ENCODE results near the gene CFB. TPM values are rescaled to one million over a fixed set of nuclear protein-coding genes. Genes with fewer than 3 reads are reported as not detected.

Gene CFB
- total and polyA plus RNA-seq, 2 of the 13 experiments (the other 11 are each of a cell fraction or from before 2014, with no cell fraction given) = 171 to 513 TPM

DNA sequence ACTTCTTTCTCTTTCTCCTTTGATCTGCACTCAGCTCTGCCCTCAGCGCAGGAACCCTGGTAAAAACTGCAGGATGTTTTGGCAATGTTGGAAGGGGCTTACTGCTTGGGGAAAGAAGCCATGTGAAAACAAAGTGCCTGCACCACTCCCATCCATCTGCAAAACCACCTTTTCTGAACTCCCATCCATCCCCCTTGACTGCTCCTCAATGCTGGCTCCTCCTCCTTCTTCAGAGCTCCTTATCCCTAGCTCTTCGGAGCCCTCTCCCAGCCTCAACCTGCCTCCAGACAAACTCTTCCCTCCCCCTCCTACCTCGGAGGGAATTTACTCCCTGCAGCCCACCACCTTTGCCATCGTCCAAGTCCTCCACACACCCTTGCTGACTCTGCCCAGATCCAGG is 39.8 kb upstream of the CFB start:
- CTCF ChIA-PET (ENCODE audit: low intra/inter-chr PET ratio, low total read pairs) = no interaction called here
- ATAC-seq (no peak), FAIRE-seq (no peak), DNase-seq (ENCODE audit: low spot score) (no peak)
- Histone ChIP-seq H3K9ac (ENCODE audit: insufficient read depth, low read depth, low read length) (no peak overlapping the region), H3K27me3 (ENCODE audit: control insufficient read depth in 1 of 2, insufficient read depth in 2 of 2, low read length in 2 of 2) (peaks cover 1 to 6% of the 10 kb centered on the region in 2 experiments; a peak in 1 of 5 replicates), H3K36me3 (replicated peaks in 1 of 2; ENCODE audit: control insufficient read depth in 1 of 2, insufficient read depth in 2 of 2, low read length in 2 of 2) (no peaks in the 10 kb centered on the region), H3K4me2 (ENCODE audit: low read depth, low read length) (peak overlapping the region; percentile 68; the same call in 1 of the 2 replicates), H3K9me3 (ENCODE audit: low read length) (no peaks in the 10 kb centered on the region), H4K20me1 (ENCODE audit: insufficient read depth, low read length) (no peaks in the 10 kb centered on the region), H3K4me3 (replicated peaks in 1 of 3; ENCODE audit: insufficient read depth in 1 of 3, low read depth in 2 of 3, low read length in 3 of 3) (no peak overlapping the region; a peak in 1 of 6 replicates), H2AFZ (ENCODE audit: low read length) (no peak overlapping the region), H3K4me1 (ENCODE audit: insufficient read depth, low read length) (peaks cover 59% of the 10 kb centered on the region), H3K27ac (ENCODE audit: extremely low read length, insufficient read depth, low read length) (no peak overlapping the region), H3K79me2 (ENCODE audit: insufficient read depth, low read length) (no peaks in the 10 kb centered on the region)
- POLR2A ChIA-PET = interaction anchor here (0.9 to 3.9 kb wide), 6 partner anchors 21 to 79 kb away, joined by 3 to 27 read pairs (median 4); partner anchors contain the start of genes C2, HSPA1B and NEU1
- TF ChIP-seq, protein P1, sequence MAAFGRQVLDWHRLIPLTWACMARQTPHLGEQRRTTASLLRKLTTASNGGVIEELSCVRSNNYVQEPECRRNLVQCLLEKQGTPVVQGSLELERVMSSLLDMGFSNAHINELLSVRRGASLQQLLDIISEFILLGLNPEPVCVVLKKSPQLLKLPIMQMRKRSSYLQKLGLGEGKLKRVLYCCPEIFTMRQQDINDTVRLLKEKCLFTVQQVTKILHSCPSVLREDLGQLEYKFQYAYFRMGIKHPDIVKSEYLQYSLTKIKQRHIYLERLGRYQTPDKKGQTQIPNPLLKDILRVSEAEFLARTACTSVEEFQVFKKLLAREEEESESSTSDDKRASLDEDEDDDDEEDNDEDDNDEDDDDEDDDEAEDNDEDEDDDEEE (CRISPR knock-in tag; IDR thresholded peaks at IDR 0.05) = no peak
- TF ChIP-seq, protein P2, sequence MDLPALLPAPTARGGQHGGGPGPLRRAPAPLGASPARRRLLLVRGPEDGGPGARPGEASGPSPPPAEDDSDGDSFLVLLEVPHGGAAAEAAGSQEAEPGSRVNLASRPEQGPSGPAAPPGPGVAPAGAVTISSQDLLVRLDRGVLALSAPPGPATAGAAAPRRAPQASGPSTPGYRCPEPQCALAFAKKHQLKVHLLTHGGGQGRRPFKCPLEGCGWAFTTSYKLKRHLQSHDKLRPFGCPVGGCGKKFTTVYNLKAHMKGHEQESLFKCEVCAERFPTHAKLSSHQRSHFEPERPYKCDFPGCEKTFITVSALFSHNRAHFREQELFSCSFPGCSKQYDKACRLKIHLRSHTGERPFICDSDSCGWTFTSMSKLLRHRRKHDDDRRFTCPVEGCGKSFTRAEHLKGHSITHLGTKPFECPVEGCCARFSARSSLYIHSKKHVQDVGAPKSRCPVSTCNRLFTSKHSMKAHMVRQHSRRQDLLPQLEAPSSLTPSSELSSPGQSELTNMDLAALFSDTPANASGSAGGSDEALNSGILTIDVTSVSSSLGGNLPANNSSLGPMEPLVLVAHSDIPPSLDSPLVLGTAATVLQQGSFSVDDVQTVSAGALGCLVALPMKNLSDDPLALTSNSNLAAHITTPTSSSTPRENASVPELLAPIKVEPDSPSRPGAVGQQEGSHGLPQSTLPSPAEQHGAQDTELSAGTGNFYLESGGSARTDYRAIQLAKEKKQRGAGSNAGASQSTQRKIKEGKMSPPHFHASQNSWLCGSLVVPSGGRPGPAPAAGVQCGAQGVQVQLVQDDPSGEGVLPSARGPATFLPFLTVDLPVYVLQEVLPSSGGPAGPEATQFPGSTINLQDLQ (CRISPR knock-in tag; IDR thresholded peaks at IDR 0.05) = no peak
- TF ChIP-seq NCOA1 (CRISPR knock-in tag; IDR thresholded peaks at IDR 0.05) = no peak
- TF ChIP-seq SNAPC2 (CRISPR knock-in tag; IDR thresholded peaks at IDR 0.05) = no peak
- 60% methylated on average over 4 of the region's 4 CpGs for WGBS (ENCODE audit: low lambda C conversion rate)
- intact Hi-C loops (cut with micrococcal nuclease; ENCODE audit: unreplicated experiment) (no loop called here), in situ Hi-C loops (cut with HindIII; ENCODE audit: extremely low pct_ligation_motif_present, low pct_unique_long_range_greater_than_20kb) (loop anchor here (25.0 kb wide), 1 partner anchor 1056 kb away; the partner anchor contains the start of genes BRD2 and HLA-DMA)
- no TSS peak for BruUV-seq (replicated peaks)
